ENCODE results near the gene HCN2.
A peak's percentile ranks its signal among the peaks of the same experiment; 100 is the strongest.

HCN2 gene

DNA sequence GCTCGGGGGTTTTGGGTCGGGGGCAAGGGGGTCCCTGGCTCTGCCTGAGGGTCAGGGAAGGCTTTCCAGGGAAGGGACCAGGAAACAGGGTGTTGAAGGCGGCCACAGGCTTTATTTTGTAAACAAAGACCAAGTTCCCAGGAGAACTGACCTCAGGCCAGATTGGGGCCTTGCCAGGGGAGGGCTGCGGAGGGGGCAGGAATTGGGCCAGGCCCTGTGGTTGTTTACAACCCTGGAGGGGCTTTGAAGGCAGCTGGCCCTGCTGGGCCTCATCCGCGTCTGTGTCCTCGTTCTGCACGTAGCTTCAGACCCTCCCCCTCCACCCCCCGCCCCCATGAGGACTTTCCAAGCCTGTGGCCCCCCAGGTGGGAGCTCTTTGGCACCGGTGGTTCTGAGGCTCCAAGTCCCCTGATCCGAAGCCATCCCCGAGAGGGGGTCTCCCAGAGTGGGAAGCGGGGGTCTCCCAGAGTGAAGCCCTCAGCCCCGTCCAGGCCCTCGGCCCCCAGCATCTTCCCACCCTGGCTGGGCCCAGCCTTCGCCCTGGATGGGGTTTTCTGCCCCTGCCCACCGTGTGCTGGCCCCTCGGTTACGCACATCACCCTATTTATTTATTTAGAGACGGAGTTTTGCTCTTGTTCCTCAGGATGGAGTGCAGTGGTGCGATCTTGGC, 30.8 kb upstream of the HCN2 start:
- no peak for DNase-seq (ENCODE audit: low spot score)
- no peak for TF ChIP-seq CTCF (IDR thresholded peaks at IDR 0.05)
- H3K4me3 ChIP-seq, result no peak overlapping the region
- no peak overlapping the region for H3K27ac ChIP-seq

DNA sequence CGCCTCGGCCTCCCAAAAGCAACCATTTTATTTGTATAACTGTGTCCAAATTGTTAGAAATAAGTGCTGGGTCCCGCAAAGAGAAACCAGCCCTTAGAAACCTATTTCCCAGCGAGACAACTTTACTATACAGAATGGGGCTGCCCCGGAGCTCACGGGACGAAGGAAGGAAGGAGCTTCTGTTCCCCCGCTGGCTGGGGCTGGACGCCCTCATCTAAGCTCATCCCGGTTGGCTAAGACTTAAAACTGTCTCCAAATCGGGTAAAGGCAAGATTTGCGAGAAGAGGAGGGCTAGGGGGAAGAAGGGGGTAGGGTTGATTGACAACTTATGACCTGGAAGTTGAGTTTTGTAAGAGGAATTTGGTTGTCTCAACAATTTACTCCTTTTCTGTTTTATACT, 29.6 kb upstream of the HCN2 start:
- TF ChIP-seq CTCF (IDR thresholded peaks at IDR 0.05), result no peak
- H3K4me3 ChIP-seq, result no peak overlapping the region
- H3K27ac ChIP-seq, result no peak overlapping the region
- no peak for DNase-seq (ENCODE audit: low spot score)

GRCh38 chr19:566403-566802, 23.3 kb upstream of the HCN2 start:
- DNase-seq (ENCODE audit: low spot score), result no peak
- no peak overlapping the region for H3K4me3 ChIP-seq

GRCh38 chr19:566844-567243, 22.8 kb upstream of the HCN2 start:
- no peak for TF ChIP-seq CTCF (IDR thresholded peaks at IDR 0.05)
- no peak for DNase-seq (ENCODE audit: low spot score)
- Histone ChIP-seq H3K27ac (no peak overlapping the region), H3K4me3 (no peak overlapping the region)

More at GRCh38 chr19:566403-566802, 23.3 kb upstream of the HCN2 start:
- no peak for TF ChIP-seq CTCF (IDR thresholded peaks at IDR 0.05)
- no peak overlapping the region for H3K27ac ChIP-seq

DNA sequence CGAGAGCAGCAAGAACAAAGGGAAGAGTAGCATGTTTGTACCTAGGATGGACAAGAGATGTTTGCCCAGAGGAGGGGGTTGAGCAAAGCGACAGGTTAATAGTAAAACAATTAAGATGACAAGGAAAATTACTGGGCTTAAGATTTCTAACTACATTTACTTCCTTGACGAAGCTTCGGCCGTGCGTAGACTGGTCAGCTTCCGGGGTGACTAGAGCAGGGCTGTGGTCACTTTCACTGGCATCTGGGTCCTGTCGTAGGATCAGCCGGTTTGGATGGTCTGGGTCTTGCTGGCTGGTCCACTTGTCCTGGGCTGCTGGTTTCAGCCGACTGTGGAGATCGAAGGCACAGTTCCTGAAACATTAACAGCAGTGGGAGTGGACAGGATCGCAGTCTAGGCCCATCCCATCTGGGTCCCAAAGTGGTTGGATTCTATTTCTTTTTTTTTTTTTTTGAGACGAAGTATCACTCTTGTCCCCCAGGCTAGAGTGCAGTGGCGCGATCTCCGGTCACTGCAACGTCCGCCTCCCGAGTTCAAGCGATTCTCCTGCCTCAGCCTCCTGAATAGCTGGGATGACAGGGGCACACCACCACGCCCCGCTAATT, 22.3 kb upstream of the HCN2 start:
- DNase-seq (ENCODE audit: low spot score), result no peak
- no peak overlapping the region for H3K4me3 ChIP-seq
- TF ChIP-seq CTCF (IDR thresholded peaks at IDR 0.05), result no peak
- no peak overlapping the region for H3K27ac ChIP-seq

DNA sequence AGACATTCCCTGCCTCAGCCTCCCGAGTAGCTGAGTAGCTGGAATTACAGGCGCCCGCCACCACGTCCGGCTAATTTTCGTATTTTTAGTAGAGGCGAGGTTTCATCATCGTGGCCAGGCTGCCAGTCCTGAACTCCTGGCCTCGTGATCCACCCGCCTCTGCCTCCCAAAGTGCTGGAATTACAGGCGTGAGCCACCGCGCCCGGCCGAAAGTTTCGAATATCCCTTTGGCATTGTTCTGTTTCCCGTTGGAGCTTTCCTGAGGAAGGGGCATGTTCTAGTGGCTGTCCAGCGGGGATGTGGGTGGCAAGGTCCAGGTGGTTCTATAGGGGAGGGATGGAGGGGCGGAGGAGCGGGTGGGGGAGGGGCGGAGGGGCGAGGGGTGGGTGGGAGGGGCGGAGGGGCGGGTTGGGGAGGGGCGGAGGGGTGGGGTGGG, 19.4 kb upstream of the HCN2 start:
- DNase-seq (ENCODE audit: low spot score), result no peak
- TF ChIP-seq CTCF (IDR thresholded peaks at IDR 0.05), result no peak
- no peak overlapping the region for H3K4me3 ChIP-seq
- no peak overlapping the region for H3K27ac ChIP-seq

GRCh38 chr19:570937-571565, 18.6 kb upstream of the HCN2 start:
- H3K27ac ChIP-seq, result peak overlapping the region in 1 of 2 donors; percentile 82
- H3K4me3 ChIP-seq, result peak overlapping the region; percentile 83
- no peak for TF ChIP-seq CTCF (IDR thresholded peaks at IDR 0.05)
- DNase-seq (ENCODE audit: low spot score), result no peak
